Fibroblast of lung (primary cell): ENCODE results near the gene ABHD16A. TPM values are rescaled to one million over a fixed set of nuclear protein-coding genes. Genes with fewer than 3 reads are reported as not detected.

Experiments
- DNase-seq, 2 donors: peaks; one replicate each; pipeline versions ENCODE4 v3.0.0 to v3.0.0-alpha.2; 2010; ENCODE audit warnings: low read depth in 2 of 2
- H2AFZ ChIP-seq: 2 replicates; pipeline ENCODE4 v1.5.1; 2012; ENCODE audit warnings: low read length, control low read depth, inconsistent platforms
- H3K27ac ChIP-seq: 2 replicates; pipeline ENCODE4 v1.5.1; 2011; ENCODE audit warnings: low read length, control low read depth; ENCODE audit not compliant: insufficient read depth
- H3K27me3 ChIP-seq: 2 replicates; pipeline ENCODE4 v1.5.1; 2011; ENCODE audit warnings: mild to moderate bottlenecking, low read length; ENCODE audit not compliant: control insufficient read depth, insufficient read depth
- H3K36me3 ChIP-seq: 2 replicates; pipeline ENCODE4 v1.5.1; 2011; ENCODE audit warnings: low read length; ENCODE audit not compliant: control insufficient read depth, insufficient read depth
- H3K4me1 ChIP-seq: 2 replicates; pipeline ENCODE4 v1.5.1; 2011; ENCODE audit warnings: low read length; ENCODE audit not compliant: control insufficient read depth, insufficient read depth; ENCODE audit errors: extremely low read depth
- H3K4me2 ChIP-seq: 2 replicates; pipeline ENCODE4 v1.5.1; 2011; ENCODE audit warnings: low read length, control low read depth; ENCODE audit not compliant: insufficient read depth; ENCODE audit errors: extremely low read depth
- H3K4me3 ChIP-seq, 4 experiments: fragments of 200-600 bp in 1 of 4; sonication (generic) in 1 of 4; replicated peaks in 1 of 4; 2 replicates each; pipeline ENCODE4 v1.5.1; 2011 to 2016; ENCODE audit warnings: low read length in 4 of 4, low read depth in 3 of 4, mild to moderate bottlenecking in 3 of 4, control low read depth in 2 of 4, inconsistent platforms in 1 of 4, mixed read lengths in 1 of 4; ENCODE audit not compliant: insufficient read depth in 1 of 4; ENCODE audit errors: control extremely low read depth in 1 of 4
- H3K79me2 ChIP-seq: 2 replicates; pipeline ENCODE4 v1.5.1; 2012; ENCODE audit warnings: mild to moderate bottlenecking, low read length, inconsistent platforms; ENCODE audit not compliant: control insufficient read depth, insufficient read depth
- H3K9ac ChIP-seq: 2 replicates; pipeline ENCODE4 v1.5.1; 2011; ENCODE audit warnings: mild to moderate bottlenecking, low read length, control low read depth; ENCODE audit not compliant: insufficient read depth
- H3K9me3 ChIP-seq: 2 replicates; pipeline ENCODE4 v1.5.1; 2012; ENCODE audit warnings: low read depth, low read length; ENCODE audit not compliant: control insufficient read depth, insufficient read depth
- H4K20me1 ChIP-seq: 2 replicates; pipeline ENCODE4 v1.5.1; 2011; ENCODE audit warnings: low read length; ENCODE audit not compliant: control insufficient read depth, insufficient read depth; ENCODE audit errors: extremely low read depth
- CTCF ChIP-seq, 2 donors: IDR thresholded peaks in 1 of 2; conservative IDR thresholded peaks in 1 of 2; 1 replicate in 1 of 2; 2 replicates in 1 of 2; pipeline ENCODE4 v1.5.1; 2011 to 2012; ENCODE audit warnings: low read length in 2 of 2, control low read depth in 1 of 2, inconsistent platforms in 1 of 2, low read depth in 1 of 2, mild to moderate bottlenecking in 1 of 2
- EZH2 ChIP-seq: IDR thresholded peaks from 2 replicates; pipeline ENCODE4 v1.5.1; 2012; ENCODE audit warnings: low read length, control low read depth, mild to moderate bottlenecking; ENCODE audit errors: missing control alignments
- polyA plus RNA-seq, 2 donors: library from polyadenylated mRNA; depleted of rRNA in 1 of 2; stranded (reverse) in 1 of 2; unstranded in 1 of 2; fragments of >200 nt; gene quantifications; 2 replicates each; pipeline ENCODE4 v1.2.1, GENCODE V29; 2011 to 2012; ENCODE audit warnings: missing spikeins in 1 of 2
- total RNA-seq: library from RNA; depleted of rRNA; stranded (reverse); fragments of >200 nt; gene quantifications from 2 replicates; pipeline ENCODE4 v1.2.1, GENCODE V29; 2014

The ABHD16A gene
- total and polyA plus RNA-seq, 2 donors (not counting 1 experiment from before 2014, with no cell fraction given): 25.1 to 72.0 TPM

GRCh38 chr6:31683591-31683990 is 19.5 kb downstream of the ABHD16A start:
- no peak overlapping the region for H3K4me2 ChIP-seq

GRCh38 chr6:31681135-31681671 is 21.9 kb downstream of the ABHD16A start:
- peak overlapping the region; percentile 71 for H3K9ac ChIP-seq
- H3K27ac ChIP-seq: peak overlapping the region; percentile 80
- H3K4me2 ChIP-seq: peak overlapping the region; percentile 97
- peak; percentile 34 to 41 for DNase-seq
- H3K79me2 ChIP-seq: no peaks in the 10 kb centered on the region
- H4K20me1 ChIP-seq: no peaks in the 10 kb centered on the region
- H2AFZ ChIP-seq: peak overlapping the region; percentile 78
- TF ChIP-seq EZH2 (no peak), CTCF (conservative IDR thresholded peaks at IDR 0.05 in 1 of 2, IDR thresholded peaks at IDR 0.05 in 1 of 2; ENCODE audit: low read depth in 1 of 2, low read length in 2 of 2) (peak in 1 of 2 donors; percentile 13)
- peaks cover 12% of the 10 kb centered on the region for H3K4me1 ChIP-seq
- H3K36me3 ChIP-seq: peaks cover 2% of the 10 kb centered on the region
- H3K4me3 ChIP-seq: peak overlapping the region; percentile 43 to 58 (median 57)
- no peaks in the 10 kb centered on the region for H3K27me3 ChIP-seq
- no peaks in the 10 kb centered on the region for H3K9me3 ChIP-seq

More at GRCh38 chr6:31683591-31683990, 19.5 kb downstream of the ABHD16A start:
- no peak overlapping the region for H3K4me3 ChIP-seq
- H4K20me1 ChIP-seq: no peaks in the 10 kb centered on the region
- DNase-seq: no peak
- no peaks in the 10 kb centered on the region for H3K79me2 ChIP-seq
- no peak overlapping the region for H2AFZ ChIP-seq
- H3K9me3 ChIP-seq: no peaks in the 10 kb centered on the region
- no peak for TF ChIP-seq EZH2
- TF ChIP-seq CTCF (conservative IDR thresholded peaks at IDR 0.05 in 1 of 2, IDR thresholded peaks at IDR 0.05 in 1 of 2; ENCODE audit: low read depth in 1 of 2, low read length in 2 of 2): no peak
- no peak overlapping the region for H3K27ac ChIP-seq
- H3K4me1 ChIP-seq: peaks cover 12% of the 10 kb centered on the region
- no peaks in the 10 kb centered on the region for H3K27me3 ChIP-seq
- H3K9ac ChIP-seq: no peak overlapping the region
- H3K36me3 ChIP-seq: peaks cover 14% of the 10 kb centered on the region

- no peaks in the 10 kb centered on the region for H4K20me1 ChIP-seq
- H3K9me3 ChIP-seq: no peaks in the 10 kb centered on the region
- H3K9ac ChIP-seq: peak within 1 kb of the TSS; percentile 71
- peak within 1 kb of the TSS; percentile 80 for H3K27ac ChIP-seq
- peak; percentile 85 to 96 for DNase-seq
- TF ChIP-seq EZH2 (no peak), CTCF (conservative IDR thresholded peaks at IDR 0.05 in 1 of 2, IDR thresholded peaks at IDR 0.05 in 1 of 2; ENCODE audit: low read depth in 1 of 2, low read length in 2 of 2) (peak; percentile 61 to 76)
- no peaks in the 10 kb centered on the region for H3K27me3 ChIP-seq
- peaks cover 12% of the 10 kb centered on the region for H3K4me1 ChIP-seq
- peak within 1 kb of the TSS; percentile 78 for H2AFZ ChIP-seq
- H3K79me2 ChIP-seq: no peaks in the 10 kb centered on the region
- peak within 1 kb of the TSS; percentile 43 to 58 (median 57) for H3K4me3 ChIP-seq
- peaks cover under 1% of the 10 kb centered on the region for H3K36me3 ChIP-seq
- peak within 1 kb of the TSS; percentile 97 for H3K4me2 ChIP-seq
These were observed 22.6 kb downstream of the ABHD16A start, which contains the start of gene LY6G5C for GRCh38 chr6:31680226-31681134. LY6G5C (minus strand) TSS chr6:31681067; CDS start chr6:31680373, 694 bp downstream.
